IMR-90 (cell line): ENCODE data around the gene ALK. TPM values are rescaled to one million over a fixed set of nuclear protein-coding genes. Genes with fewer than 3 reads are reported as not detected.

ENCODE experiments used
- ATAC-seq: fragments of 200-7000 bp; cut with Tn5 transposase; 2 replicates; pipeline ENCODE4 v1.9.1; 2020; ENCODE audit warnings: low read depth, mild to moderate bottlenecking, moderate library complexity
- BruUV-seq: library from RNA; stranded (reverse); fragments of 400-500 nt; replicated peaks from 2 replicates; lab custom pipeline; 2021; lab: Mats Ljungman, UMichigan
- CTCF ChIA-PET: fragments of 300-600 bp; formaldehyde crosslinking; extraction: SDS; loops from one replicate; lab custom pipeline; 2021; ENCODE audit warnings: antibody characterized with exemption; lab: Yijun Ruan, JAX
- POLR2A ChIA-PET: fragments of 300-600 bp; sonication (Branson Sonifier 250); formaldehyde crosslinking; loops from one replicate; lab custom pipeline; 2022; ENCODE audit warnings: antibody characterized with exemption; ENCODE audit not compliant: unreplicated experiment; lab: Charles Lee
- DNase-seq: peaks from one replicate; pipeline ENCODE4 v3.0.0; 2013
- H2AFZ ChIP-seq: replicated peaks from 2 replicates; pipeline ENCODE3; 2013; ENCODE audit warnings: low read length, mild to moderate bottlenecking; ENCODE audit not compliant: poor library complexity
- H2AK5ac ChIP-seq: 2 replicates; pipeline ENCODE4 v1.6.1; 2013; ENCODE audit warnings: low read depth, low read length, inconsistent platforms
- H2AK9ac ChIP-seq: replicated peaks from 2 replicates; pipeline ENCODE3; 2013; ENCODE audit warnings: mild to moderate bottlenecking, low read depth, low read length, moderate library complexity; ENCODE audit not compliant: poor library complexity
- H2BK120ac ChIP-seq: 2 replicates; pipeline ENCODE4 v1.6.1; 2013; ENCODE audit warnings: low read depth, low read length, inconsistent platforms
- H2BK15ac ChIP-seq: 3 replicates; pipeline ENCODE4 v1.6.1; 2013; ENCODE audit warnings: low read depth, low read length, inconsistent platforms
- H2BK20ac ChIP-seq: 2 replicates; pipeline ENCODE4 v1.6.1; 2013; ENCODE audit warnings: low read depth, mild to moderate bottlenecking, inconsistent platforms, low read length, moderate library complexity
- H2BK5ac ChIP-seq: 2 replicates; pipeline ENCODE4 v1.6.1; 2013; ENCODE audit warnings: mild to moderate bottlenecking, low read depth, low read length, inconsistent platforms; ENCODE audit not compliant: poor library complexity, severe bottlenecking
- H3K14ac ChIP-seq: replicated peaks from 2 replicates; pipeline ENCODE4 v1.6.1; 2013; ENCODE audit warnings: low read depth, low read length, inconsistent platforms
- H3K18ac ChIP-seq: 2 replicates; pipeline ENCODE4 v1.6.1; 2013; ENCODE audit warnings: low read depth, low read length, control low read depth
- H3K23ac ChIP-seq: 2 replicates; pipeline ENCODE4 v1.6.1; 2013; ENCODE audit warnings: low read depth, low read length, inconsistent platforms
- H3K27ac ChIP-seq: 2 replicates; pipeline ENCODE4 v1.5.1; 2013; ENCODE audit warnings: mild to moderate bottlenecking, control low read depth, low read length; ENCODE audit not compliant: insufficient read depth
- H3K27me3 ChIP-seq: 2 replicates; pipeline ENCODE4 v1.6.1; 2013; ENCODE audit warnings: low read length; ENCODE audit not compliant: control insufficient read depth, insufficient read depth
- H3K36me3 ChIP-seq: 2 replicates; pipeline ENCODE4 v1.6.1; 2013; ENCODE audit warnings: low read length, mixed read lengths; ENCODE audit not compliant: control insufficient read depth, insufficient read depth
- H3K4ac ChIP-seq: 2 replicates; pipeline ENCODE4 v1.6.1; 2013; ENCODE audit warnings: low read depth, low read length, inconsistent platforms
- H3K4me1 ChIP-seq: 2 replicates; pipeline ENCODE4 v1.6.1; 2013; ENCODE audit warnings: low read length, mixed read lengths; ENCODE audit not compliant: control insufficient read depth, insufficient read depth
- H3K4me2 ChIP-seq: 2 replicates; pipeline ENCODE4 v1.6.1; 2013; ENCODE audit warnings: low read depth, mild to moderate bottlenecking, control low read depth, low read length, moderate library complexity
- H3K4me3 ChIP-seq: 2 replicates; pipeline ENCODE4 v1.5.1; 2013; ENCODE audit warnings: low read depth, mild to moderate bottlenecking, control low read depth, low read length, moderate library complexity; ENCODE audit not compliant: insufficient read depth
- H3K56ac ChIP-seq: 2 replicates; pipeline ENCODE4 v1.6.1; 2013; ENCODE audit warnings: low read length, inconsistent platforms; ENCODE audit not compliant: insufficient read depth; ENCODE audit errors: extremely low read depth
- H3K79me1 ChIP-seq, 2 experiments: 2 replicates each; pipeline ENCODE4 v1.6.1; 2013; ENCODE audit warnings: low read length in 2 of 2, inconsistent platforms in 1 of 2, low read depth in 1 of 2
- H3K9ac ChIP-seq: 2 replicates; pipeline ENCODE4 v1.6.1; 2013; ENCODE audit warnings: low read depth, low read length, control low read depth
- H3K9me1 ChIP-seq: 2 replicates; pipeline ENCODE4 v1.6.1; 2013; ENCODE audit warnings: low read length, inconsistent platforms; ENCODE audit not compliant: insufficient read depth
- H3K9me3 ChIP-seq: 2 replicates; pipeline ENCODE4 v1.6.1; 2013; ENCODE audit warnings: low read length; ENCODE audit not compliant: control insufficient read depth, insufficient read depth
- H4K20me1 ChIP-seq: 2 replicates; pipeline ENCODE4 v1.6.1; 2013; ENCODE audit warnings: low read length, inconsistent platforms; ENCODE audit not compliant: insufficient read depth
- H4K5ac ChIP-seq: 2 replicates; pipeline ENCODE4 v1.6.1; 2013; ENCODE audit warnings: mild to moderate bottlenecking, low read depth, low read length, control low read depth
- H4K8ac ChIP-seq, 2 experiments: 2 replicates each; pipeline ENCODE4 v1.6.1; 2013; ENCODE audit warnings: low read depth in 2 of 2, low read length in 2 of 2, control low read depth in 1 of 2, inconsistent platforms in 1 of 2
- H4K91ac ChIP-seq: 2 replicates; pipeline ENCODE4 v1.6.1; 2013; ENCODE audit warnings: low read depth, low read length, inconsistent platforms; ENCODE audit not compliant: insufficient read depth
- BHLHE40 ChIP-seq: fragments of 150-350 bp; IDR thresholded peaks from 2 replicates; pipeline ENCODE4 v1.6.1; 2016; ENCODE audit warnings: mild to moderate bottlenecking, low read depth, low read length
- CEBPB ChIP-seq: IDR thresholded peaks from 2 replicates; pipeline ENCODE4 v1.6.1; 2012; ENCODE audit warnings: low read depth, low read length, improper control_type of control experiment
- CHD1 ChIP-seq: IDR thresholded peaks from 2 replicates; pipeline ENCODE4 v1.6.1; 2012; ENCODE audit warnings: low read depth, low read length, improper control_type of control experiment
- CTCF ChIP-seq: conservative IDR thresholded peaks from 2 replicates; pipeline ENCODE4 v1.5.1; 2012; ENCODE audit warnings: mild to moderate bottlenecking, low read depth, low read length, improper control_type of control experiment
- ELK1 ChIP-seq: fragments of 150-350 bp; IDR thresholded peaks from 2 replicates; pipeline ENCODE4 v1.6.1; 2016; ENCODE audit warnings: low read depth, mild to moderate bottlenecking, low read length, moderate library complexity, borderline replicate concordance
- FOS ChIP-seq: fragments of 150-350 bp; IDR thresholded peaks from 2 replicates; pipeline ENCODE4 v1.6.1; 2016; ENCODE audit warnings: low read depth, low read length
- MAFK ChIP-seq: IDR thresholded peaks from 2 replicates; pipeline ENCODE4 v1.6.1; 2012; ENCODE audit warnings: low read depth, low read length, improper control_type of control experiment
- MAZ ChIP-seq: IDR thresholded peaks from 2 replicates; pipeline ENCODE4 v1.6.1; 2012; ENCODE audit warnings: low read depth, mild to moderate bottlenecking, low read length, improper control_type of control experiment, moderate library complexity, borderline replicate concordance
- MXI1 ChIP-seq: IDR thresholded peaks from 2 replicates; pipeline ENCODE4 v1.6.1; 2012; ENCODE audit warnings: low read depth, mild to moderate bottlenecking, low read length, moderate library complexity, borderline replicate concordance
- NFE2L2 ChIP-seq: fragments of 150-350 bp; IDR thresholded peaks from 2 replicates; pipeline ENCODE4 v1.6.1; 2016; ENCODE audit warnings: low read depth, mild to moderate bottlenecking, low read length
- POLR2A ChIP-seq: IDR thresholded peaks from 2 replicates; pipeline ENCODE4 v1.6.1; 2012; ENCODE audit warnings: mild to moderate bottlenecking, low read depth, low read length
- RAD21 ChIP-seq: IDR thresholded peaks from 2 replicates; pipeline ENCODE4 v1.6.1; 2012; ENCODE audit warnings: low read length, improper control_type of control experiment
- RCOR1 ChIP-seq: IDR thresholded peaks from 2 replicates; pipeline ENCODE4 v1.6.1; 2012; ENCODE audit warnings: mild to moderate bottlenecking, low read length, improper control_type of control experiment; ENCODE audit not compliant: insufficient replicate concordance
- RFX5 ChIP-seq: IDR thresholded peaks from 2 replicates; pipeline ENCODE4 v1.8.0; 2012; ENCODE audit warnings: low read depth, mild to moderate bottlenecking, low read length, moderate library complexity
- SMC3 ChIP-seq: fragments of 150-350 bp; IDR thresholded peaks from 2 replicates; pipeline ENCODE4 v1.6.1; 2016; ENCODE audit warnings: low read depth, mild to moderate bottlenecking, antibody characterized with exemption, low read length, moderate library complexity
- USF2 ChIP-seq: fragments of 150-350 bp; IDR thresholded peaks from 2 replicates; pipeline ENCODE4 v1.6.1; 2017; ENCODE audit warnings: mild to moderate bottlenecking, antibody characterized with exemption, low read length, low read depth
- WGBS, 2 experiments: methylation state at CpG; one replicate each; pipeline versions ENCODE4 v1.1.5 to v1.1.7; 2013; ENCODE audit warnings: missing lambda C conversion rate in 2 of 2; ENCODE audit not compliant: insufficient read length in 1 of 2; ENCODE audit errors: extremely low coverage in 2 of 2; 5-methylcytosine and 5-hydroxymethylcytosine counted together
- dilution Hi-C: fragments of 300-500 bp; cut with HindIII; formaldehyde crosslinking; loops from one replicate; pipeline ENCODE4 v1.14.3; 2018; ENCODE audit warnings: low sequenced_read_pairs; ENCODE audit not compliant: unreplicated experiment
- in situ Hi-C: fragments of 300-500 bp; cut with MboI; formaldehyde crosslinking; loops from 3 replicates; pipeline ENCODE4 v1.14.3; 2019; ENCODE audit warnings: low sequenced_read_pairs, inconsistent platforms, mixed read lengths
- intact Hi-C: fragments of 100-400 bp; cut with micrococcal nuclease; formaldehyde crosslinking; loops from 2 replicates; pipeline ENCODE4 v1.10.0; 2022
- polyA plus RNA-seq, 3 experiments: library from polyadenylated mRNA; depleted of rRNA; stranded (reverse); fragments of >200 nt; gene quantifications; 2 replicates each; pipeline ENCODE4 v1.2.3, GENCODE V29; 2012; ENCODE audit warnings: low replicate concordance in 1 of 3
- total RNA-seq: library from RNA; depleted of rRNA; stranded (reverse); fragments of >200 nt; gene quantifications from 2 replicates; pipeline ENCODE4 v1.2.3, GENCODE V29; 2012

ALK gene
- total and polyA plus RNA-seq, 2 of the 4 experiments (the other 2 are of a cell fraction): not detected

- dilution Hi-C loops (no loop called here), intact Hi-C loops (no loop called here), in situ Hi-C loops (no loop called here)
- H3K18ac ChIP-seq: no peak overlapping the region
- H4K91ac ChIP-seq: no peak overlapping the region
- TF ChIP-seq POLR2A (no peak), NFE2L2 (no peak), RFX5 (no peak), CTCF (no peak), MAZ (no peak), RCOR1 (no peak), MXI1 (no peak), SMC3 (no peak), RAD21 (no peak), USF2 (no peak), CHD1 (no peak), MAFK (no peak), BHLHE40 (no peak), FOS (no peak), CEBPB (no peak), ELK1 (no peak)
- ATAC-seq (no peak), DNase-seq (no peak)
- no peak overlapping the region for H2BK15ac ChIP-seq
- H2BK120ac ChIP-seq: no peak overlapping the region
- no peaks in the 10 kb centered on the region for H3K9me3 ChIP-seq
- no peaks in the 10 kb centered on the region for H4K20me1 ChIP-seq
- H3K27ac ChIP-seq: no peak overlapping the region
- no peak overlapping the region for H3K4me2 ChIP-seq
- no peak overlapping the region for H4K5ac ChIP-seq
- H3K9me1 ChIP-seq: no peaks in the 10 kb centered on the region
- no peak overlapping the region for H3K4ac ChIP-seq
- H3K14ac ChIP-seq: no peak overlapping the region
- H2AK5ac ChIP-seq: no peak overlapping the region
- no peaks in the 10 kb centered on the region for H3K36me3 ChIP-seq
- H2AK9ac ChIP-seq: no peak overlapping the region
- H2AFZ ChIP-seq: no peak overlapping the region
- no peak overlapping the region for H3K9ac ChIP-seq
- H2BK5ac ChIP-seq: no peak overlapping the region
- no peak overlapping the region for H3K56ac ChIP-seq
- no peak overlapping the region for H2BK20ac ChIP-seq
- ChIA-PET POLR2A (no interaction called here), CTCF (no interaction called here)
- BruUV-seq: no TSS peak
- WGBS, 2 experiments: 60% methylated on average over 2 of the region's 5 CpGs; no CpG with 5 or more reads in 1 of the 2 experiments
- H3K4me1 ChIP-seq: no peaks in the 10 kb centered on the region
- no peaks in the 10 kb centered on the region; the same call in 1 of the 2 replicates for H3K27me3 ChIP-seq
- no peak overlapping the region for H3K23ac ChIP-seq
- H3K4me3 ChIP-seq: no peak overlapping the region
- H4K8ac ChIP-seq: no peak overlapping the region
- H3K79me1 ChIP-seq: no peaks in the 10 kb centered on the region
Observed at GRCh38 chr2:29789911-29790485, 131.4 kb downstream of the ALK start.
